Measurements from ENCODE around the gene ZNF614. TPM values are rescaled to one million over a fixed set of nuclear protein-coding genes. Genes with fewer than 3 reads are reported as not detected.
"Not testable (repeated sequence)": the region's sequence is repeated elsewhere in the genome, so short reads cannot be mapped to it uniquely, and the experiment has no call there.

ZNF614 gene
- total RNA-seq, 1 experiment from 2014 or later: 3.6 TPM

DNA sequence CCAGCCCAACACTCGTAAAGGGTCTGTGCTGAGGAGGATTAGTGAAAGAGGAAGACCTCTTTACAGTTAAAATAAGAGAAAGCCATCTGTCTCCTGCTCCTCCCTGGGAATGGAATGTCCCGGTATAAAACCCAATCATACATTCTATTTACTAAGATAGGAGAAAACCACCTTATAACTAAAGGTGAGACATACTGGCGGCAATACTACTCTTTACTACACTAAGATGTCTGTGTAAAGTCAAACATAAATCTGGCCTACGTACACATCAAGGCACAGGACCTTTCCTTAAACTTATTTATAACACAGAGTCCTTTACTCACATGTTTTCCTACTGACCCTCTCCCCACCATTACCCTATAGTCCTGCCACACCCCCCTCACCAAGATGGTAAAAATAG, 44.8 kb downstream of the ZNF614 start:
- no peak for TF ChIP-seq POLR2AphosphoS5 (IDR thresholded peaks at IDR 0.05; ENCODE audit: low read depth, low read length)
- TF ChIP-seq, protein P1, sequence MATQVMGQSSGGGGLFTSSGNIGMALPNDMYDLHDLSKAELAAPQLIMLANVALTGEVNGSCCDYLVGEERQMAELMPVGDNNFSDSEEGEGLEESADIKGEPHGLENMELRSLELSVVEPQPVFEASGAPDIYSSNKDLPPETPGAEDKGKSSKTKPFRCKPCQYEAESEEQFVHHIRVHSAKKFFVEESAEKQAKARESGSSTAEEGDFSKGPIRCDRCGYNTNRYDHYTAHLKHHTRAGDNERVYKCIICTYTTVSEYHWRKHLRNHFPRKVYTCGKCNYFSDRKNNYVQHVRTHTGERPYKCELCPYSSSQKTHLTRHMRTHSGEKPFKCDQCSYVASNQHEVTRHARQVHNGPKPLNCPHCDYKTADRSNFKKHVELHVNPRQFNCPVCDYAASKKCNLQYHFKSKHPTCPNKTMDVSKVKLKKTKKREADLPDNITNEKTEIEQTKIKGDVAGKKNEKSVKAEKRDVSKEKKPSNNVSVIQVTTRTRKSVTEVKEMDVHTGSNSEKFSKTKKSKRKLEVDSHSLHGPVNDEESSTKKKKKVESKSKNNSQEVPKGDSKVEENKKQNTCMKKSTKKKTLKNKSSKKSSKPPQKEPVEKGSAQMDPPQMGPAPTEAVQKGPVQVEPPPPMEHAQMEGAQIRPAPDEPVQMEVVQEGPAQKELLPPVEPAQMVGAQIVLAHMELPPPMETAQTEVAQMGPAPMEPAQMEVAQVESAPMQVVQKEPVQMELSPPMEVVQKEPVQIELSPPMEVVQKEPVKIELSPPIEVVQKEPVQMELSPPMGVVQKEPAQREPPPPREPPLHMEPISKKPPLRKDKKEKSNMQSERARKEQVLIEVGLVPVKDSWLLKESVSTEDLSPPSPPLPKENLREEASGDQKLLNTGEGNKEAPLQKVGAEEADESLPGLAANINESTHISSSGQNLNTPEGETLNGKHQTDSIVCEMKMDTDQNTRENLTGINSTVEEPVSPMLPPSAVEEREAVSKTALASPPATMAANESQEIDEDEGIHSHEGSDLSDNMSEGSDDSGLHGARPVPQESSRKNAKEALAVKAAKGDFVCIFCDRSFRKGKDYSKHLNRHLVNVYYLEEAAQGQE (IDR thresholded peaks at IDR 0.05; ENCODE audit: low read depth): no peak
- TF ChIP-seq CBX3 (IDR thresholded peaks at IDR 0.05; ENCODE audit: low read depth): no peak
- TF ChIP-seq ZNF274 (IDR thresholded peaks at IDR 0.05; ENCODE audit: low read depth, low read length): no peak
- TF ChIP-seq, protein P2, sequence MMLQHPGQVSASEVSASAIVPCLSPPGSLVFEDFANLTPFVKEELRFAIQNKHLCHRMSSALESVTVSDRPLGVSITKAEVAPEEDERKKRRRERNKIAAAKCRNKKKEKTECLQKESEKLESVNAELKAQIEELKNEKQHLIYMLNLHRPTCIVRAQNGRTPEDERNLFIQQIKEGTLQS (IDR thresholded peaks at IDR 0.05): no peak
- TF ChIP-seq FOSL1 (IDR thresholded peaks at IDR 0.05; ENCODE audit: low read depth): no peak
- no peak for TF ChIP-seq RAD21 (IDR thresholded peaks at IDR 0.05; ENCODE audit: low read depth)
- TF ChIP-seq YY1 (IDR thresholded peaks at IDR 0.05; ENCODE audit: extremely low read depth, insufficient replicate concordance, low read depth, low read length): no peak
- Histone ChIP-seq H3K4me3 (replicated peaks in 1 of 2; ENCODE audit: low read depth in 1 of 2, low read length in 2 of 2) (no peak overlapping the region), H3K79me2 (ENCODE audit: insufficient read depth, low read length) (no peaks in the 10 kb centered on the region), H3K4me1 (ENCODE audit: control insufficient read depth in 1 of 2, insufficient read depth in 2 of 2, low read length in 2 of 2) (peaks cover 3 to 7% of the 10 kb centered on the region in 2 experiments; a peak in 1 of 4 replicates), H3K4me2 (ENCODE audit: low read length) (no peak overlapping the region), H3K9ac (ENCODE audit: low read length) (no peak overlapping the region), H3K27me3 (ENCODE audit: insufficient read depth, low read length) (no peaks in the 10 kb centered on the region), H3K9me2 (ENCODE audit: insufficient read depth) (no peaks in the 10 kb centered on the region), H2AFZ (ENCODE audit: low read depth, low read length, poor library complexity, severe bottlenecking) (no peak overlapping the region), H4K20me1 (ENCODE audit: insufficient read depth) (no peaks in the 10 kb centered on the region), H3K36me3 (ENCODE audit: control insufficient read depth in 1 of 2, insufficient read depth in 2 of 2, low read length in 2 of 2) (no peaks in the 10 kb centered on the region), H3K27ac (ENCODE audit: low read depth, low read length) (no peak overlapping the region), H3K9me3 (ENCODE audit: control insufficient read depth in 1 of 2, insufficient read depth in 1 of 2, low read depth in 1 of 2, low read length in 2 of 2) (peaks cover 10 to 29% of the 10 kb centered on the region in 2 experiments; a peak in 3 of 4 replicates)
- intact Hi-C loops (cut with micrococcal nuclease): no loop called here
- DNase-seq (ENCODE audit: low read depth, low spot score) (no peak), ATAC-seq (no peak)
- ChIA-PET CTCF (no interaction called here), POLR2A (no interaction called here), RAD21 (ENCODE audit: low non-redundant PET in 1 of 2, low total read pairs in 2 of 2, uncharacterized antibody in 2 of 2, unreplicated experiment in 2 of 2) (no interaction called here)
- BruUV-seq (replicated peaks): no TSS peak

DNA sequence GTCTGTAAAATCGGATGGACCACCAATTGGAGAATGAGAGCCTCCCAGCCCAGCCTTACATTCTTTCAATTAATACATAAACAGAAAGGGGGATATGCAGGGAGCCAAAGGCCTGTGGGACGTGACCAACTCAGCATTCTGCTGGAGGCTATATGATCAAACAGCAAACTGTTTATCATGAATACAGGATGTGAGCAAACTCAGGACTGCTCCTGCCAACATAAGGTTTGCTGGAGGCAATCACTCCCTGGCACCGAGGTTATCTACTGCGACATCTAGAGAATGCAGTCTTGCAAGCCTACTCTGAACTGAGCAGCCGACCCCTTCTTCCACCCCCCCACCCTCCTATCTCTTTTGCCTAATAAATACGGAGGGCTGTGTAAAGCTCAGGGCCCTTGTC, 47.3 kb downstream of the ZNF614 start:
- H3K27me3 ChIP-seq (ENCODE audit: insufficient read depth, low read length); H3K79me2 ChIP-seq (ENCODE audit: insufficient read depth, low read length); RAD21 ChIA-PET (ENCODE audit: low non-redundant PET in 1 of 2, low total read pairs in 2 of 2, uncharacterized antibody in 2 of 2, unreplicated experiment in 2 of 2); DNase-seq (ENCODE audit: low read depth, low spot score); H3K9me2 ChIP-seq (ENCODE audit: insufficient read depth); H3K4me2 ChIP-seq (ENCODE audit: low read length); ATAC-seq; intact Hi-C loops (cut with micrococcal nuclease); POLR2A ChIA-PET; H3K36me3 ChIP-seq (ENCODE audit: control insufficient read depth in 1 of 2, insufficient read depth in 2 of 2, low read length in 2 of 2); BruUV-seq (replicated peaks); H3K4me3 ChIP-seq (replicated peaks in 1 of 2; ENCODE audit: low read depth in 1 of 2, low read length in 2 of 2); H3K9ac ChIP-seq (ENCODE audit: low read length); H3K4me1 ChIP-seq (ENCODE audit: control insufficient read depth in 1 of 2, insufficient read depth in 2 of 2, low read length in 2 of 2); H3K27ac ChIP-seq (ENCODE audit: low read depth, low read length); H2AFZ ChIP-seq (ENCODE audit: low read depth, low read length, poor library complexity, severe bottlenecking); H4K20me1 ChIP-seq (ENCODE audit: insufficient read depth); CTCF ChIA-PET: not testable (repeated sequence)
- peaks cover 12 to 24% of the 10 kb centered on the region in 2 experiments; a peak in 3 of 4 replicates for H3K9me3 ChIP-seq (ENCODE audit: control insufficient read depth in 1 of 2, insufficient read depth in 1 of 2, low read depth in 1 of 2, low read length in 2 of 2)

All from HCT116 (cell line).